Nephron (organoid): Measurements from ENCODE around the gene DIAPH2.

Source experiments
- H3K27ac Mint-ChIP-seq, 3 experiments: 2 replicates each; pipeline ENCODE4 v1.8.0; 2020; ENCODE audit warnings: mixed read lengths in 3 of 3, mild to moderate bottlenecking in 2 of 3, moderate library complexity in 1 of 3
- H3K27me3 Mint-ChIP-seq: 2 replicates; pipeline ENCODE4 v1.8.0; 2021; ENCODE audit warnings: low read depth, mild to moderate bottlenecking, moderate library complexity, mixed read lengths
- H3K36me3 Mint-ChIP-seq: 2 replicates; pipeline ENCODE4 v1.8.0; 2020; ENCODE audit warnings: low read depth, mixed read lengths
- H3K4me1 Mint-ChIP-seq: 2 replicates; pipeline ENCODE4 v1.8.0; 2020; ENCODE audit warnings: mixed read lengths
- H3K4me3 Mint-ChIP-seq, 3 experiments: 2 replicates each; pipeline ENCODE4 v1.8.0; 2020; ENCODE audit warnings: mild to moderate bottlenecking in 3 of 3, mixed read lengths in 3 of 3, moderate library complexity in 2 of 3
- H3K9me3 Mint-ChIP-seq: 2 replicates; pipeline ENCODE4 v1.8.0; 2020; ENCODE audit warnings: mixed read lengths
- CTCF ChIP-seq, 3 experiments: fragments of 200-600 bp; sonication (generic); IDR thresholded peaks; one replicate each; pipeline ENCODE4 v1.5.0; 2021; ENCODE audit warnings: antibody characterized with exemption in 3 of 3; ENCODE audit not compliant: unreplicated experiment in 3 of 3

Gene DIAPH2

GRCh38 chrX:97531825-97532224, 847.2 kb downstream of the DIAPH2 start:
- Mint-ChIP-seq H3K36me3 (peaks cover 14% of the 10 kb centered on the region), H3K4me3 (no peak overlapping the region), H3K9me3 (peaks cover 37% of the 10 kb centered on the region), H3K4me1 (no peaks in the 10 kb centered on the region), H3K27me3 (no peaks in the 10 kb centered on the region), H3K27ac (no peak overlapping the region)
- TF ChIP-seq CTCF (IDR thresholded peaks at IDR 0.05; ENCODE audit: unreplicated experiment in 3 of 3): no peak

GRCh38 chrX:97538745-97539144, 854.1 kb downstream of the DIAPH2 start:
- Mint-ChIP-seq H3K9me3 (no peaks in the 10 kb centered on the region), H3K4me1 (no peaks in the 10 kb centered on the region), H3K27ac (no peak overlapping the region), H3K27me3 (no peaks in the 10 kb centered on the region), H3K4me3 (no peak overlapping the region), H3K36me3 (no peaks in the 10 kb centered on the region)
- no peak for TF ChIP-seq CTCF (IDR thresholded peaks at IDR 0.05; ENCODE audit: unreplicated experiment in 3 of 3)

- H3K4me3 Mint-ChIP-seq: no peak overlapping the region
- no peaks in the 10 kb centered on the region for H3K27me3 Mint-ChIP-seq
- H3K9me3 Mint-ChIP-seq: no peaks in the 10 kb centered on the region
- H3K4me1 Mint-ChIP-seq: no peaks in the 10 kb centered on the region
- TF ChIP-seq CTCF (IDR thresholded peaks at IDR 0.05; ENCODE audit: unreplicated experiment in 3 of 3): no peak
- no peak overlapping the region for H3K27ac Mint-ChIP-seq
- H3K36me3 Mint-ChIP-seq: no peaks in the 10 kb centered on the region
These were observed 855.4 kb downstream of the DIAPH2 start for GRCh38 chrX:97539970-97540519.

GRCh38 chrX:97547877-97548578, 863.4 kb downstream of the DIAPH2 start:
- no peaks in the 10 kb centered on the region for H3K4me1 Mint-ChIP-seq
- no peaks in the 10 kb centered on the region for H3K27me3 Mint-ChIP-seq
- TF ChIP-seq CTCF (IDR thresholded peaks at IDR 0.05; ENCODE audit: unreplicated experiment in 3 of 3): no peak
- no peak overlapping the region for H3K27ac Mint-ChIP-seq
- H3K4me3 Mint-ChIP-seq: no peak overlapping the region
- H3K9me3 Mint-ChIP-seq: no peaks in the 10 kb centered on the region
- no peaks in the 10 kb centered on the region for H3K36me3 Mint-ChIP-seq

GRCh38 chrX:97551821-97552220, 867.2 kb downstream of the DIAPH2 start:
- H3K27me3 Mint-ChIP-seq: no peaks in the 10 kb centered on the region
- no peaks in the 10 kb centered on the region for H3K4me1 Mint-ChIP-seq
- H3K9me3 Mint-ChIP-seq: no peaks in the 10 kb centered on the region
- no peak overlapping the region for H3K4me3 Mint-ChIP-seq
- no peak for TF ChIP-seq CTCF (IDR thresholded peaks at IDR 0.05; ENCODE audit: unreplicated experiment in 3 of 3)
- H3K27ac Mint-ChIP-seq: no peak overlapping the region
- no peaks in the 10 kb centered on the region for H3K36me3 Mint-ChIP-seq

- no peak overlapping the region for H3K4me3 Mint-ChIP-seq
- no peak overlapping the region for H3K27ac Mint-ChIP-seq
- H3K27me3 Mint-ChIP-seq: no peaks in the 10 kb centered on the region
- H3K9me3 Mint-ChIP-seq: no peaks in the 10 kb centered on the region
- no peaks in the 10 kb centered on the region for H3K36me3 Mint-ChIP-seq
- no peak for TF ChIP-seq CTCF (IDR thresholded peaks at IDR 0.05; ENCODE audit: unreplicated experiment in 3 of 3)
- H3K4me1 Mint-ChIP-seq: no peaks in the 10 kb centered on the region
These were observed 869.2 kb downstream of the DIAPH2 start for GRCh38 chrX:97553833-97554232.
